Spleen (tissue), 11 donors: Measurements from ENCODE around the gene MRPS33. TPM values are rescaled to one million over a fixed set of nuclear protein-coding genes. Genes with fewer than 3 reads are reported as not detected.

Experiments used
- DNase-seq: peaks from one replicate; pipeline ENCODE4 v3.0.0-alpha.2; 2020
- H3K27ac ChIP-seq, 8 donors: fragments of 200-600 bp; sonication (generic) in 7 of 8; 1 replicate in 4 of 8; 2 replicates in 4 of 8; pipeline versions ENCODE4 v1.5.0 to v1.8.0; 2016 to 2021; ENCODE audit warnings: inconsistent platforms in 4 of 8, mild to moderate bottlenecking in 4 of 8, moderate library complexity in 1 of 8
- H3K27me3 ChIP-seq, 7 donors: fragments of 200-600 bp; sonication (generic) in 6 of 7; replicated peaks in 1 of 7; 1 replicate in 4 of 7; 2 replicates in 3 of 7; pipeline versions ENCODE4 v1.5.0 to v1.8.0; 2016 to 2021; ENCODE audit warnings: inconsistent platforms in 3 of 7, mild to moderate bottlenecking in 1 of 7
- H3K36me3 ChIP-seq, 6 donors: fragments of 200-600 bp; sonication (generic) in 5 of 6; 1 replicate in 4 of 6; 2 replicates in 2 of 6; pipeline versions ENCODE4 v1.5.0 to v1.8.0; 2016 to 2021; ENCODE audit warnings: inconsistent platforms in 2 of 6
- H3K4me1 ChIP-seq, 6 donors: fragments of 200-600 bp; sonication (generic) in 5 of 6; 1 replicate in 3 of 6; 2 replicates in 3 of 6; pipeline versions ENCODE4 v1.5.0 to v1.8.0; 2016 to 2021; ENCODE audit warnings: inconsistent platforms in 3 of 6
- H3K4me3 ChIP-seq, 8 donors: fragments of 200-600 bp; sonication (generic) in 7 of 8; 1 replicate in 4 of 8; 2 replicates in 4 of 8; pipeline versions ENCODE4 v1.5.0 to v1.8.0; 2016 to 2021; ENCODE audit warnings: inconsistent platforms in 4 of 8, mild to moderate bottlenecking in 4 of 8, moderate library complexity in 2 of 8
- H3K9me3 ChIP-seq, 8 donors: fragments of 200-600 bp; sonication (generic) in 7 of 8; 1 replicate in 4 of 8; 2 replicates in 4 of 8; pipeline versions ENCODE4 v1.5.0 to v1.8.0; 2016 to 2021; ENCODE audit warnings: inconsistent platforms in 4 of 8
- CTCF ChIP-seq, 11 experiments: fragments of 200-600 bp in 7 of 11; fragments of 450-650 bp in 4 of 11; sonication (generic) in 4 of 11; IDR thresholded peaks in 8 of 11; conservative IDR thresholded peaks in 3 of 11; 1 replicate in 7 of 11; 2 replicates in 4 of 11; pipeline versions ENCODE4 v1.4.0 to v1.8.0; 2016 to 2021; ENCODE audit warnings: antibody characterized with exemption in 11 of 11, inconsistent platforms in 4 of 11, mild to moderate bottlenecking in 1 of 11
- POLR2A ChIP-seq, 3 donors: fragments of 450-650 bp; IDR thresholded peaks; one replicate each; pipeline ENCODE4 v1.5.1; 2017; ENCODE audit warnings: antibody characterized with exemption in 3 of 3, mild to moderate bottlenecking in 1 of 3
- POLR2AphosphoS5 ChIP-seq, 3 donors: sonication (generic); formaldehyde crosslinking; IDR thresholded peaks; one replicate each; pipeline ENCODE4 v1.5.1; 2017; ENCODE audit warnings: antibody characterized with exemption in 3 of 3
- WGBS, 5 donors: extraction: QIAGEN DNeasy Blood & Tissue Kit in 3 of 5; methylation state at CpG; one replicate each; pipeline versions ENCODE4 v1.1.5 to v1.1.7; 2013 to 2018; 5-methylcytosine and 5-hydroxymethylcytosine counted together
- intact Hi-C: fragments of 100-400 bp; cut with DNase I; formaldehyde crosslinking; loops from one replicate; pipeline ENCODE4 v1.15.0; 2023; ENCODE audit warnings: low total_unique reads
- polyA plus RNA-seq, 3 donors: library from polyadenylated mRNA; stranded (reverse); fragments of 200-250 nt; gene quantifications; one replicate each; pipeline ENCODE4 v1.2.1, GENCODE V29; 2013
- total RNA-seq, 7 donors: library from RNA; depleted of rRNA in 3 of 7; stranded (reverse); fragments of >200 nt in 3 of 7; fragmentation: NEBNext Ultra II Directional in 4 of 7; extraction: Animal tissue kit (Norgen Biotek cat#: 25700) in 4 of 7; gene quantifications; one replicate each; pipeline versions ENCODE4 v1.1.0 to v1.2.1, GENCODE V29; 2016 to 2021
- donor health status: healthy with polysubstance abuse.
- donor health status: DM: no; HTN: no; CAD: no; lungs with moderate emphysema.
- donor health status: DM: no; HTN: no; CAD: no.
- donor health status: Bipolar disorder and iron deficiency.
- donor health status: healthy.
- donor health status: DM: no; HTN: no; CAD: no.
- donor health status: DM: yes; HTN: yes; CAD: no.

Gene MRPS33
- total and polyA plus RNA-seq, 10 donors = 5.9 to 71.4 (median 27.7) TPM

- WGBS, 5 donors = 93 to 100% (median 97%) methylated on average over 3 of the region's 3 CpGs
- Histone ChIP-seq H3K27me3 (peaks cover 0 to 4% (median 0%) of the 10 kb centered on the region in 7 donors), H3K4me3 (no peak overlapping the region), H3K27ac (no peak overlapping the region), H3K4me1 (no peaks in the 10 kb centered on the region), H3K9me3 (no peaks in the 10 kb centered on the region), H3K36me3 (peaks cover 0 to 13% (median 10%) of the 10 kb centered on the region in 6 donors)
- TF ChIP-seq POLR2A (IDR thresholded peaks at IDR 0.05) (no peak), CTCF (IDR thresholded peaks at IDR 0.05 in 8 of 11, conservative IDR thresholded peaks at IDR 0.05 in 3 of 11) (no peak), POLR2AphosphoS5 (IDR thresholded peaks at IDR 0.05) (no peak)
- DNase-seq = no peak
- intact Hi-C loops = no loop called here
Measured at GRCh38 chr7:141001122-141001521, 13.6 kb downstream of the MRPS33 start.

- intact Hi-C loops = no loop called here
- Histone ChIP-seq H3K27ac (no peak overlapping the region), H3K4me1 (no peaks in the 10 kb centered on the region), H3K9me3 (no peaks in the 10 kb centered on the region), H3K4me3 (no peak overlapping the region), H3K36me3 (no peaks in the 10 kb centered on the region), H3K27me3 (peaks cover 0 to 4% (median 0%) of the 10 kb centered on the region in 7 donors)
- no peak for DNase-seq
- TF ChIP-seq POLR2A (IDR thresholded peaks at IDR 0.05) (no peak), POLR2AphosphoS5 (IDR thresholded peaks at IDR 0.05) (no peak), CTCF (IDR thresholded peaks at IDR 0.05 in 8 of 11, conservative IDR thresholded peaks at IDR 0.05 in 3 of 11) (no peak)
- whole genome bisulfite sequencing, 5 donors = 67 to 91% (median 81%) methylated on average over 2 of the region's 2 CpGs
Measured at GRCh38 chr7:140998715-140999114, 16.0 kb downstream of the MRPS33 start.

- intact Hi-C loops = no loop called here
- WGBS, 5 donors = 63 to 77% (median 76%) methylated on average over 2 to 3 of the region's 3 CpGs
Measured at GRCh38 chr7:140992422-140992821, 22.3 kb downstream of the MRPS33 start.

More at GRCh38 chr7:140992422-140992821, 22.3 kb downstream of the MRPS33 start:
- Histone ChIP-seq H3K36me3 (no peaks in the 10 kb centered on the region), H3K4me1 (no peaks in the 10 kb centered on the region), H3K9me3 (no peaks in the 10 kb centered on the region), H3K27ac (no peak overlapping the region), H3K4me3 (no peak overlapping the region), H3K27me3 (peaks cover 0 to 3% (median 0%) of the 10 kb centered on the region in 7 donors)
- no peak for DNase-seq
- TF ChIP-seq POLR2A (IDR thresholded peaks at IDR 0.05) (no peak), CTCF (IDR thresholded peaks at IDR 0.05 in 8 of 11, conservative IDR thresholded peaks at IDR 0.05 in 3 of 11) (no peak), POLR2AphosphoS5 (IDR thresholded peaks at IDR 0.05) (no peak)
